Measurements from ENCODE around the gene UTF1.

UTF1 gene

DNA sequence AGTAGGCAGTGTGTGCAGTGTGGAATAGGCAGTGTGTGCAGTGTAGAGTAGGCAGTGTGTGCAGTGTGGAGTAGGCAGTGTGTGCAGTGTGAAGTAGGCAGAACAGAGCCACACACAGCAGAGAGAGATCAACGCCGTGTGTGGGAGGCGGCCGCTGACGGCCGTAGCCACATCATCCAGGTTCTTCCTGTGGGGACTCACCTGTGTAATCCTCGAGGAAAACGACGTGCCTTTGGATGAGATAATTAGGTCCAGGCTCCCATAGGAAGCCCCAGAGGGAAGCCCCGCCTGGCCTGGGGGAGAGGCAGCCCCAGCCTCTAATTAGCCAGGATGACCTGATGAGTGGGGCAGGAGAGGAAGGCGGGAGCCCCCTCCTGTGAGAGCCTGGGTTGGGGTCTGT lies 44.6 kb upstream of the UTF1 start:
- no peak overlapping the region for H3K4me3 ChIP-seq (ENCODE audit: control insufficient read depth in 1 of 7, extremely low read depth in 1 of 7, insufficient read depth in 4 of 7, low read depth in 2 of 7, low read length in 6 of 7)
- peaks cover 0 to 10% (median 0%) of the 10 kb centered on the region in 5 experiments for H3K27me3 ChIP-seq (replicated peaks in 2 of 5; ENCODE audit: control insufficient read depth in 4 of 5, insufficient read depth in 5 of 5, low read length in 4 of 5)
- DNase-seq, result no peak
- 94% methylated on average over 8 of the region's 11 CpGs for WGBS (ENCODE audit: insufficient coverage)
- POLR2A ChIA-PET, result no interaction called here
- H3K4me1 ChIP-seq (ENCODE audit: control extremely low read depth in 1 of 4, control insufficient read depth in 4 of 4, insufficient read depth in 4 of 4, low read length in 3 of 4), result no peaks in the 10 kb centered on the region
- CTCF ChIA-PET, result no interaction called here
- no peak overlapping the region for H3K27ac ChIP-seq (ENCODE audit: insufficient read depth in 1 of 2, low read depth in 1 of 2, low read length in 2 of 2, poor library complexity in 1 of 2, severe bottlenecking in 2 of 2)
- H3K9me3 ChIP-seq (ENCODE audit: control extremely low read depth in 1 of 5, control insufficient read depth in 4 of 5, insufficient read depth in 2 of 5, low read depth in 1 of 5, low read length in 4 of 5), result no peaks in the 10 kb centered on the region
- H3K36me3 ChIP-seq (ENCODE audit: control insufficient read depth in 4 of 4, insufficient read depth in 4 of 4, low read length in 3 of 4), result no peaks in the 10 kb centered on the region

DNA sequence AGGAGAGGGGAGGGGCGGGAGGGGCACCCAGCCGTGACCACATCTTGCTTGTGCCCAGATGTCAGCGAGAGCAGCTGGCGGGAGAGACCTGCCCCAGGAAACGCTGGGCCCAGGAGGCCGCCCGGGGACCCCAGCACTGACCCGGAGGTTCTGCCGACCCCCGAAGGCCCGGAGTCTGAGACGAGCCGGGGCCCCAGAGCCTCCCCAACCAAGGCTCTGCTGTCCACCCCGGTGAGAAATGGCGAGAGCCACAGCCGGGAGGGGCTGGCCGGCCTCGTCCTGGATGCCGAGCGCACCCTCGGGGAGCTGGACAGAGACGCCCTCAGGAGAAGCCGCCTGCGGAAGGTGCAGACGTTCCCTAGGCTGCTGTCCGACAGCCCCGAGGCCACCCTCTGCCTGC lies 44.1 kb upstream of the UTF1 start:
- WGBS (ENCODE audit: insufficient coverage), result 86% methylated on average over 23 of the region's 27 CpGs
- H3K4me1 ChIP-seq (ENCODE audit: control extremely low read depth in 1 of 4, control insufficient read depth in 4 of 4, insufficient read depth in 4 of 4, low read length in 3 of 4), result no peaks in the 10 kb centered on the region
- H3K4me3 ChIP-seq (ENCODE audit: control insufficient read depth in 1 of 7, extremely low read depth in 1 of 7, insufficient read depth in 4 of 7, low read depth in 2 of 7, low read length in 6 of 7), result no peak overlapping the region
- peaks cover 0 to 11% (median 2%) of the 10 kb centered on the region in 5 experiments for H3K27me3 ChIP-seq (replicated peaks in 2 of 5; ENCODE audit: control insufficient read depth in 4 of 5, insufficient read depth in 5 of 5, low read length in 4 of 5)
- no peaks in the 10 kb centered on the region for H3K36me3 ChIP-seq (ENCODE audit: control insufficient read depth in 4 of 4, insufficient read depth in 4 of 4, low read length in 3 of 4)
- ChIA-PET POLR2A (no interaction called here), CTCF (no interaction called here)
- no peak overlapping the region for H3K27ac ChIP-seq (ENCODE audit: insufficient read depth in 1 of 2, low read depth in 1 of 2, low read length in 2 of 2, poor library complexity in 1 of 2, severe bottlenecking in 2 of 2)
- DNase-seq, result no peak
- H3K9me3 ChIP-seq (ENCODE audit: control extremely low read depth in 1 of 5, control insufficient read depth in 4 of 5, insufficient read depth in 2 of 5, low read depth in 1 of 5, low read length in 4 of 5), result no peaks in the 10 kb centered on the region

- Histone ChIP-seq H3K4me3 (ENCODE audit: control insufficient read depth in 1 of 7, extremely low read depth in 1 of 7, insufficient read depth in 4 of 7, low read depth in 2 of 7, low read length in 6 of 7) (no peak overlapping the region), H3K36me3 (ENCODE audit: control insufficient read depth in 4 of 4, insufficient read depth in 4 of 4, low read length in 3 of 4) (no peaks in the 10 kb centered on the region), H3K27me3 (replicated peaks in 2 of 5; ENCODE audit: control insufficient read depth in 4 of 5, insufficient read depth in 5 of 5, low read length in 4 of 5) (peaks cover 0 to 11% (median 2%) of the 10 kb centered on the region in 5 experiments), H3K4me1 (ENCODE audit: control extremely low read depth in 1 of 4, control insufficient read depth in 4 of 4, insufficient read depth in 4 of 4, low read length in 3 of 4) (no peaks in the 10 kb centered on the region), H3K27ac (ENCODE audit: insufficient read depth in 1 of 2, low read depth in 1 of 2, low read length in 2 of 2, poor library complexity in 1 of 2, severe bottlenecking in 2 of 2) (no peak overlapping the region), H3K9me3 (ENCODE audit: control extremely low read depth in 1 of 5, control insufficient read depth in 4 of 5, insufficient read depth in 2 of 5, low read depth in 1 of 5, low read length in 4 of 5) (peaks cover 0 to under 1% (median 0%) of the 10 kb centered on the region in 5 experiments)
- ChIA-PET POLR2A (no interaction called here), CTCF (interaction anchor here (0.6 to 1.5 kb wide), 2 partner anchors 11 to 344 kb away, joined by 4 to 5 read pairs; no protein-coding TSS in a partner anchor)
- WGBS (ENCODE audit: insufficient coverage), result 88% methylated on average over 27 of the region's 34 CpGs
- no peak for DNase-seq
Observed at GRCh38 chr10:133186416-133187090, 43.5 kb upstream of the UTF1 start.

DNA sequence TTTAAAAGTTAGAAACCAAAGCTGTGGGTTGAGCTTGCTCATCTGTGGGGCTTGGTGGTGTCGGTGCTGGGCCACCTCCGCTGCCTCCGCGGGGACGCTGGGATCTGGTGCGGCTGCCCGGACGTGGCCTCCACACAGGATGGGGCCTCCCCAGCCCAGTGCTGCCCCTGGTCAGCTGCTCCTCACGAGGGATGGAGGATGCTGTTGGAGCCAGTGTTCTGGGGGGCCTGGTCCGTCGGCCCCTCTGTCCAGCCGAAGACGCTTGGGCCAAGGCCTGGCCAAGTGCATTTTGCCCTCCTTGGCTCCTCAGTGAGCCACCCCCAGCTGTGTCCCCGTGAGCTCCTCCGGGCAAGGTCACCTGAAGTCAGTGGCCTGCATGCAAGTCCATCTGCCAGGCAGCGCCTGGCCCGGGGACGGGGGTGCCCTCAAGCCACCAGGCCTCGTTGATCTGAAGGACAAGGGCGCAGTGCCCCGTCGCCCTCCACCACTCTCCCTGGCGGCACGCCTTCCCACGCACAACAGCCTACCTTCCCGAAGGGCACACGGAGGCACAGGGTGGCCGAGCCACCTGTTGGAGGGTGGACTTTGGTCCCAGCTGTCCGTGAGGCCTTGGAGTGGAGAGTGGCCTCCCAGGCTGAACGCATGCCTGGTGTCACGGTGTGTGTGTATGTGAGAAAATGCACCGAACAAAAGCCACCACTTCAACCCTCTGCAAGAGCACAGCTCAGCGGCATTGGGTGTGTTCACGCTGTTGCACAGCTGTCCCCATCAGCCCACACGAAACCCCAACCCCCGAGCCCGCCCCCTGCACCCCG lies 42.7 kb upstream of the UTF1 start:
- CTCF ChIA-PET, result interaction anchor here (0.6 to 1.5 kb wide), 2 partner anchors 10 to 345 kb away, joined by 4 to 5 read pairs; no protein-coding TSS in a partner anchor
- H3K36me3 ChIP-seq (ENCODE audit: control insufficient read depth in 4 of 4, insufficient read depth in 4 of 4, low read length in 3 of 4), result no peaks in the 10 kb centered on the region

DNA sequence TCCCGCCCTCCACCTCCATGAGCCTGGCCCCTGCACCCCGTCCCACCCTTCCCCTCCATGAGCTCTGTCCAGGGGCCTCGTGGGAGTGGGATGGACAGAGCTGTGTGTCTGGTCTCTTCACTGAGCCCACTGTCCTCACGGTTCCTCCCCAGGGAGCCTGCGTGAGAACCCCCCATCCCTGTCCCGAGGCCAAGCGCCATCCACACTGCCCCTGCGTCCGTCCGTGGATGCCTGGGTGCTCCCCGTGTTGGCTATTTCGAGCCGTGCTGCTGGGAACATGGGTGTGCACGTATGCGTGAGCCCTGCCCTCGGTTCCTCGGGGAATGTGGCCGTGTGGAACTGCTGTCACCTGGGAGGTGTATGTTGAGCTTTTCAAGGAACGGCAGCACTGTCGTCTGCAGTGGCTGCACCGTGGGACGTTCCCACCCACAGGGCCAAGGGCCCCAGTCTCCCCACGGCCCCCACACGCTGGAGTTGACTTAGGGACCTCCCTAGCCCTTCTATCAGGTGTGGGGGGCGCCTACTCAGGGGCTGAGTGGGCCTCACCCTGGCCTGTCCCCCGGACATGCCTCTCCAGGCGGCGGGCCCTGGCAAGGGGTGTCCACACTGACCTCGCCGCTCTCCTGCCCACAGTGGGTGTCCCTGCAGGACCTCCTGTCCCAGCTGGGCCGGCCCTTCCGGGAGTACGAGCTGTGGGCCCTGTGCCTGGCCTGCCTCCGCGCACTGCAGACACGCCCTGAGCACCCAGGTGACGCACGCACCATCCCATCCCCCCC lies 41.9 kb upstream of the UTF1 start:
- no peak for DNase-seq
- Histone ChIP-seq H3K4me3 (ENCODE audit: control insufficient read depth in 1 of 7, extremely low read depth in 1 of 7, insufficient read depth in 4 of 7, low read depth in 2 of 7, low read length in 6 of 7) (no peak overlapping the region), H3K4me1 (ENCODE audit: control extremely low read depth in 1 of 4, control insufficient read depth in 4 of 4, insufficient read depth in 4 of 4, low read length in 3 of 4) (no peaks in the 10 kb centered on the region), H3K9me3 (ENCODE audit: control extremely low read depth in 1 of 5, control insufficient read depth in 4 of 5, insufficient read depth in 2 of 5, low read depth in 1 of 5, low read length in 4 of 5) (peaks cover 0 to 6% (median 1%) of the 10 kb centered on the region in 5 experiments), H3K27ac (ENCODE audit: insufficient read depth in 1 of 2, low read depth in 1 of 2, low read length in 2 of 2, poor library complexity in 1 of 2, severe bottlenecking in 2 of 2) (no peak overlapping the region), H3K27me3 (replicated peaks in 2 of 5; ENCODE audit: control insufficient read depth in 4 of 5, insufficient read depth in 5 of 5, low read length in 4 of 5) (peaks cover 0 to 16% (median 2%) of the 10 kb centered on the region in 5 experiments), H3K36me3 (ENCODE audit: control insufficient read depth in 4 of 4, insufficient read depth in 4 of 4, low read length in 3 of 4) (no peaks in the 10 kb centered on the region)
- ChIA-PET CTCF (interaction anchor here (1.5 kb wide), 1 partner anchor 9 kb away, joined by 5 read pairs; no protein-coding TSS in a partner anchor), POLR2A (no interaction called here)
- WGBS (ENCODE audit: insufficient coverage), result 94% methylated on average over 30 of the region's 38 CpGs

More for the DNA sequence above, 42.7 kb upstream of the UTF1 start:
- Histone ChIP-seq H3K27me3 (replicated peaks in 2 of 5; ENCODE audit: control insufficient read depth in 4 of 5, insufficient read depth in 5 of 5, low read length in 4 of 5) (peaks cover 0 to 14% (median 2%) of the 10 kb centered on the region in 5 experiments), H3K27ac (ENCODE audit: insufficient read depth in 1 of 2, low read depth in 1 of 2, low read length in 2 of 2, poor library complexity in 1 of 2, severe bottlenecking in 2 of 2) (no peak overlapping the region), H3K4me3 (ENCODE audit: control insufficient read depth in 1 of 7, extremely low read depth in 1 of 7, insufficient read depth in 4 of 7, low read depth in 2 of 7, low read length in 6 of 7) (no peak overlapping the region), H3K9me3 (ENCODE audit: control extremely low read depth in 1 of 5, control insufficient read depth in 4 of 5, insufficient read depth in 2 of 5, low read depth in 1 of 5, low read length in 4 of 5) (peaks cover 0 to 4% (median 0%) of the 10 kb centered on the region in 5 experiments), H3K4me1 (ENCODE audit: control extremely low read depth in 1 of 4, control insufficient read depth in 4 of 4, insufficient read depth in 4 of 4, low read length in 3 of 4) (no peaks in the 10 kb centered on the region)
- POLR2A ChIA-PET, result no interaction called here
- no peak for DNase-seq
- WGBS (ENCODE audit: insufficient coverage), result 95% methylated on average over 30 of the region's 38 CpGs

GRCh38 chr10:133189256-133189655 lies 40.8 kb upstream of the UTF1 start:
- WGBS (ENCODE audit: insufficient coverage), result 94% methylated on average over 21 of the region's 22 CpGs
- H3K27me3 ChIP-seq (replicated peaks in 2 of 5; ENCODE audit: control insufficient read depth in 4 of 5, insufficient read depth in 5 of 5, low read length in 4 of 5), result peaks cover 0 to 13% (median 2%) of the 10 kb centered on the region in 5 experiments
- H3K4me3 ChIP-seq (ENCODE audit: control insufficient read depth in 1 of 7, extremely low read depth in 1 of 7, insufficient read depth in 4 of 7, low read depth in 2 of 7, low read length in 6 of 7), result no peak overlapping the region
- H3K36me3 ChIP-seq (ENCODE audit: control insufficient read depth in 4 of 4, insufficient read depth in 4 of 4, low read length in 3 of 4), result no peaks in the 10 kb centered on the region
- no peak overlapping the region for H3K27ac ChIP-seq (ENCODE audit: insufficient read depth in 1 of 2, low read depth in 1 of 2, low read length in 2 of 2, poor library complexity in 1 of 2, severe bottlenecking in 2 of 2)
- CTCF ChIA-PET, result no interaction called here
- no peak for DNase-seq
- H3K9me3 ChIP-seq (ENCODE audit: control extremely low read depth in 1 of 5, control insufficient read depth in 4 of 5, insufficient read depth in 2 of 5, low read depth in 1 of 5, low read length in 4 of 5), result peaks cover 0 to 10% (median 3%) of the 10 kb centered on the region in 5 experiments
- POLR2A ChIA-PET, result no interaction called here
- H3K4me1 ChIP-seq (ENCODE audit: control extremely low read depth in 1 of 4, control insufficient read depth in 4 of 4, insufficient read depth in 4 of 4, low read length in 3 of 4), result no peaks in the 10 kb centered on the region
